ENCODE results near the gene TRIM42.

The TRIM42 gene

GRCh38 chr3:140703496-140703895 is 25.6 kb downstream of the TRIM42 start:
- POLR2A ChIA-PET: no interaction called here
- no peak for DNase-seq (ENCODE audit: extremely low spot score)
- no peak for TF ChIP-seq FOXK2 (IDR thresholded peaks at IDR 0.05)
- CTCF ChIA-PET: no interaction called here

GRCh38 chr3:140704733-140705132 is 26.9 kb downstream of the TRIM42 start:
- ChIA-PET POLR2A (no interaction called here), CTCF (no interaction called here)
- no peak for DNase-seq (ENCODE audit: extremely low spot score)
- TF ChIP-seq FOXM1 (IDR thresholded peaks at IDR 0.05; ENCODE audit: borderline replicate concordance) (no peak), NFRKB (IDR thresholded peaks at IDR 0.05) (no peak), FOXK2 (IDR thresholded peaks at IDR 0.05) (no peak), LEF1 (IDR thresholded peaks at IDR 0.05; ENCODE audit: borderline replicate concordance) (no peak), ELF4 (IDR thresholded peaks at IDR 0.05) (no peak), L3MBTL2 (conservative IDR thresholded peaks at IDR 0.05) (no peak), PKNOX1 (IDR thresholded peaks at IDR 0.05) (no peak), CTBP1 (IDR thresholded peaks at IDR 0.05; ENCODE audit: borderline replicate concordance) (no peak), TARDBP (IDR thresholded peaks at IDR 0.05) (no peak), ARNT (IDR thresholded peaks at IDR 0.05) (no peak), HDGF (IDR thresholded peaks at IDR 0.05; ENCODE audit: borderline replicate concordance) (no peak), FOXA1 (IDR thresholded peaks at IDR 0.05) (no peak), SP1 (IDR thresholded peaks at IDR 0.05) (no peak), SUZ12 (IDR thresholded peaks at IDR 0.05) (no peak), ZNF384 (IDR thresholded peaks at IDR 0.05) (no peak), BHLHE40 (IDR thresholded peaks at IDR 0.05; ENCODE audit: borderline replicate concordance) (no peak)

- TF ChIP-seq CTBP1 (IDR thresholded peaks at IDR 0.05; ENCODE audit: borderline replicate concordance) (no peak), NFRKB (IDR thresholded peaks at IDR 0.05) (no peak), FOXA1 (IDR thresholded peaks at IDR 0.05) (no peak), LEF1 (IDR thresholded peaks at IDR 0.05; ENCODE audit: borderline replicate concordance) (no peak), ELF4 (IDR thresholded peaks at IDR 0.05) (no peak), ARNT (IDR thresholded peaks at IDR 0.05) (no peak), HDGF (IDR thresholded peaks at IDR 0.05; ENCODE audit: borderline replicate concordance) (no peak), ZNF384 (IDR thresholded peaks at IDR 0.05) (no peak), FOXM1 (IDR thresholded peaks at IDR 0.05; ENCODE audit: borderline replicate concordance) (no peak), BHLHE40 (IDR thresholded peaks at IDR 0.05; ENCODE audit: borderline replicate concordance) (no peak), SP1 (IDR thresholded peaks at IDR 0.05) (no peak), PKNOX1 (IDR thresholded peaks at IDR 0.05) (no peak), L3MBTL2 (conservative IDR thresholded peaks at IDR 0.05) (no peak)
- POLR2A ChIA-PET: no interaction called here
- no peak for DNase-seq (ENCODE audit: extremely low spot score)
- CTCF ChIA-PET: no interaction called here
Observed at GRCh38 chr3:140705954-140706353, 28.1 kb downstream of the TRIM42 start.

- ChIA-PET CTCF (no interaction called here), POLR2A (no interaction called here)
- TF ChIP-seq BHLHE40 (IDR thresholded peaks at IDR 0.05; ENCODE audit: borderline replicate concordance) (no peak), ZNF384 (IDR thresholded peaks at IDR 0.05) (no peak), L3MBTL2 (conservative IDR thresholded peaks at IDR 0.05) (no peak), SUZ12 (IDR thresholded peaks at IDR 0.05) (no peak), FOXK2 (IDR thresholded peaks at IDR 0.05) (no peak)
- DNase-seq (ENCODE audit: extremely low spot score): no peak
Observed at GRCh38 chr3:140706360-140706759, 28.5 kb downstream of the TRIM42 start.

- ChIA-PET POLR2A (no interaction called here), CTCF (no interaction called here)
- no peak for DNase-seq (ENCODE audit: extremely low spot score)
- no peak for TF ChIP-seq FOXA1 (IDR thresholded peaks at IDR 0.05)
- TF ChIP-seq FOXM1 (IDR thresholded peaks at IDR 0.05; ENCODE audit: borderline replicate concordance): no peak
- no peak for TF ChIP-seq NFRKB (IDR thresholded peaks at IDR 0.05)
- TF ChIP-seq FOXK2 (IDR thresholded peaks at IDR 0.05): no peak
- TF ChIP-seq L3MBTL2 (conservative IDR thresholded peaks at IDR 0.05): no peak
- no peak for TF ChIP-seq HDGF (IDR thresholded peaks at IDR 0.05; ENCODE audit: borderline replicate concordance)
- TF ChIP-seq TARDBP (IDR thresholded peaks at IDR 0.05): no peak
- TF ChIP-seq ZNF384 (IDR thresholded peaks at IDR 0.05): no peak
- no peak for TF ChIP-seq BHLHE40 (IDR thresholded peaks at IDR 0.05; ENCODE audit: borderline replicate concordance)
- TF ChIP-seq ARNT (IDR thresholded peaks at IDR 0.05): no peak
- TF ChIP-seq SUZ12 (IDR thresholded peaks at IDR 0.05): no peak
- no peak for TF ChIP-seq CTBP1 (IDR thresholded peaks at IDR 0.05; ENCODE audit: borderline replicate concordance)
- no peak for TF ChIP-seq ELF4 (IDR thresholded peaks at IDR 0.05)
- no peak for TF ChIP-seq LEF1 (IDR thresholded peaks at IDR 0.05; ENCODE audit: borderline replicate concordance)
- no peak for TF ChIP-seq SP1 (IDR thresholded peaks at IDR 0.05)
- no peak for TF ChIP-seq PKNOX1 (IDR thresholded peaks at IDR 0.05)
Observed at GRCh38 chr3:140708815-140709214, 31.0 kb downstream of the TRIM42 start.

GRCh38 chr3:140709751-140710150 is 31.9 kb downstream of the TRIM42 start:
- CTCF ChIA-PET: no interaction called here
- TF ChIP-seq TARDBP (IDR thresholded peaks at IDR 0.05): no peak
- TF ChIP-seq PKNOX1 (IDR thresholded peaks at IDR 0.05): no peak
- no peak for DNase-seq (ENCODE audit: extremely low spot score)
- POLR2A ChIA-PET: no interaction called here

All from HEK293T (cell line).